ENCODE data around the gene PRKCA. TPM values are rescaled to one million over a fixed set of nuclear protein-coding genes. Genes with fewer than 3 reads are reported as not detected.

PRKCA gene
- total RNA-seq, 2 experiments from 2014 or later = 63.1 to 68.9 TPM

DNA sequence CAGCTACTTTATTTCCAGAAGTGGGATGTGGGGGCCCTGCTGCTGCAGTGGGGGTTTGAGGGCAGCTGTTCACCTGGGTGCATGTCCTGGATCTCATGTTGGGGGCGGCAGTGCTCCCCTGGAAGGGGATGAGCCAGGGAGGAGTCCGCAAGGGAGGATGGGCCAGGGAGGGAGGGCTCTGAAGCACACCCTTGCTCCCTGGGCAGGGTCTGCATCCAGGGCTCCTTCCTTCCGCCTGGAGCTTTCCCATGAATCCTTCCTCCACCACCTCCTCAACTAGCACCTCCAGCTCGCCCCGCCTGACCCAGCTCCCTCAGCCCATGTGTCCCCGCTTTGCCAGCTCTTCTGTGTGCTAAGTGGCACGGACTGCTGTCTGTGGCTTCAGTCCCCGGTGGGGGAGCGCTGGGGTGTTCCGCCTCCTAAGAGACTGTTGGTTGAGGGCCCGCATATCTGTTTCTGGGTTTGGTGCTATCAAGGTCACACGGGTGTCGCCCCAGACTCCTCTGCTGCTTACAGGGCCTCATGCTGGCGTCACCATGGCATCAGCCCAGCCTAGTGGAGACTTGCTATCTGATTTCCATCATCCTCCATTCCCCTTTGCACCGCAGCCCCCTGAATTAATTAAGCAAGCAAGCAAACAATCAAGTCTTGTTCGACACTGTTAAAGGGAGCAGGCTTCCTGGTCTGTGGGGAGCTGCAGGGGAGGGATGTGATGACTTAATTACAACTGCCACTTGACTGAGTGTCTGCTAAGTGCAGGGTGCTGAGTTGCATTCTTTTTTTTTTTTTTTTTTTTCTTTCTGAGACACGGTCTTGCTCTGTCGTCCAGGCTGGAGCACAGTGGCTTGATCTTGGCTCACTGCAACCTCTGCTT, 71.8 kb downstream of the PRKCA start:
- peak; percentile 51 for DNase-seq
- Mint-ChIP-seq H3K9me3 (ENCODE audit: low read depth) (no peaks in the 10 kb centered on the region), H3K36me3 (peaks cover 2% of the 10 kb centered on the region), H3K4me1 (peaks cover 29% of the 10 kb centered on the region), H3K4me3 (no peak overlapping the region), H3K27me3 (no peaks in the 10 kb centered on the region), H3K27ac (peak overlapping the region; percentile 75)
- CTCF ChIA-PET = interaction anchor here (0.7 kb wide), 1 partner anchor 193 kb away, joined by 3 read pairs; no protein-coding TSS in a partner anchor
- ATAC-seq = peak; percentile 64

GRCh38 chr17:66375121-66375520, 72.7 kb downstream of the PRKCA start:
- CTCF ChIA-PET = interaction anchor here (1.0 kb wide), 1 partner anchor 17 kb away, joined by 3 read pairs; no protein-coding TSS in a partner anchor
- peak overlapping the region; percentile 49 for H3K27ac Mint-ChIP-seq
- H3K36me3 Mint-ChIP-seq = peaks cover 2% of the 10 kb centered on the region
- peaks cover 25% of the 10 kb centered on the region for H3K4me1 Mint-ChIP-seq
- H3K9me3 Mint-ChIP-seq (ENCODE audit: low read depth) = no peaks in the 10 kb centered on the region
- ATAC-seq = no peak
- no peak overlapping the region for H3K4me3 Mint-ChIP-seq
- no peak for DNase-seq
- no peaks in the 10 kb centered on the region for H3K27me3 Mint-ChIP-seq

DNA sequence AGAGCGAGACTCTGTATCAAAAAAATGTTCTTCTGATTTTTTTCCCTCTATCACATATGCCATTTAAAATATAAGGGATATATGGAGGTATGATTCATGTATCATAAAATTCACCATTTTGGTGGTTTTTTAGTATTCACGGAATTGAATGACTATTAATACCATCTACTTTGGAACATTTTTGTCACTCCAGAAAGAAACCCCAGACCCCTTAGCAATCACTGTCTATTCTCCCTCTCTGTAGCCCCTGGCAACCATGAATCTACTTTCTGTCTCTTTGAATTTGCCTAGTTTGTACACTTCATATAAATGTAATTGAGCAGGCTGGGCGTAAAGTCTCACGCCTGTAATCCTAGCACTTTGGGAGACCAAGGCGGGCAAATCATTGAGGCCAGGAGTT, 75.9 kb downstream of the PRKCA start:
- ATAC-seq (no peak), DNase-seq (no peak)
- CTCF ChIA-PET = no interaction called here
- no peak overlapping the region for H3K4me3 Mint-ChIP-seq
- no peaks in the 10 kb centered on the region for H3K9me3 Mint-ChIP-seq (ENCODE audit: low read depth)
- no peak overlapping the region for H3K27ac Mint-ChIP-seq
- no peaks in the 10 kb centered on the region for H3K27me3 Mint-ChIP-seq
- H3K36me3 Mint-ChIP-seq = peaks cover 2% of the 10 kb centered on the region
- peaks cover 21% of the 10 kb centered on the region for H3K4me1 Mint-ChIP-seq

- Mint-ChIP-seq H3K27ac (no peak overlapping the region), H3K9me3 (ENCODE audit: low read depth) (no peaks in the 10 kb centered on the region), H3K36me3 (peaks cover 3% of the 10 kb centered on the region), H3K4me3 (no peak overlapping the region), H3K27me3 (no peaks in the 10 kb centered on the region), H3K4me1 (peaks cover 14% of the 10 kb centered on the region)
- no peak for ATAC-seq
- DNase-seq = no peak
- CTCF ChIA-PET = interaction anchor here (1.1 kb wide), 1 partner anchor 40 kb away, joined by 3 read pairs; no protein-coding TSS in a partner anchor
These were observed 77.1 kb downstream of the PRKCA start for GRCh38 chr17:66379544-66379943.

DNA sequence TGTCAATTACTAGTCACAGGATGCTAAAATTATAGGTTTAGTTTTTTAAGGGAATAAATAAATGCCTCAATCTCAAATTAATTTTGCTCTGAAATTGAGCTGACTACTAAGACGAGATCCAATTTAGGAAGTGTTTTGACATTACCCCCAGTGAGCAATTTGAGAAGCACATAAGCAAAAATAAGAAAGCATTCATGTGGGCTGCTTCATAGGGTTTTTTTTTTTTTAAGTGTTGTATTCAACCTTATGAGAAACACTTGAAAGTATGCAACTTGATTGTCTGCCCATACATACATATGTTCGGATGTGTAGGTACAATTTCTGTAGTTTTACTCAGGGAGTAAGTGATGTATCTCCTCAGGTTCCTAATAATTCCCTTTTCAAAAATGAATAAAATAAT, 77.6 kb downstream of the PRKCA start:
- no peaks in the 10 kb centered on the region for H3K27me3 Mint-ChIP-seq
- H3K9me3 Mint-ChIP-seq (ENCODE audit: low read depth) = no peaks in the 10 kb centered on the region
- ATAC-seq (no peak), DNase-seq (no peak)
- H3K27ac Mint-ChIP-seq = no peak overlapping the region
- H3K4me3 Mint-ChIP-seq = no peak overlapping the region
- CTCF ChIA-PET = interaction anchor here (1.1 kb wide), 1 partner anchor 41 kb away, joined by 3 read pairs; no protein-coding TSS in a partner anchor
- H3K4me1 Mint-ChIP-seq = peaks cover 12% of the 10 kb centered on the region
- H3K36me3 Mint-ChIP-seq = peaks cover 5% of the 10 kb centered on the region

GRCh38 chr17:66381701-66382362, 79.4 kb downstream of the PRKCA start:
- Mint-ChIP-seq H3K27me3 (no peaks in the 10 kb centered on the region), H3K4me1 (peaks cover 9% of the 10 kb centered on the region), H3K27ac (no peak overlapping the region), H3K9me3 (ENCODE audit: low read depth) (no peaks in the 10 kb centered on the region), H3K4me3 (no peak overlapping the region), H3K36me3 (peaks cover 12% of the 10 kb centered on the region)
- no peak for ATAC-seq
- DNase-seq = no peak
- CTCF ChIA-PET = interaction anchor here (1.1 to 1.5 kb wide), 3 partner anchors 11 to 185 kb away, joined by 3 to 4 read pairs (median 4); no protein-coding TSS in a partner anchor

- ATAC-seq (no peak), DNase-seq (no peak)
- H3K36me3 Mint-ChIP-seq = peaks cover 17% of the 10 kb centered on the region
- no peaks in the 10 kb centered on the region for H3K9me3 Mint-ChIP-seq (ENCODE audit: low read depth)
- no peak overlapping the region for H3K27ac Mint-ChIP-seq
- CTCF ChIA-PET = no interaction called here
- H3K27me3 Mint-ChIP-seq = no peaks in the 10 kb centered on the region
- peaks cover 10% of the 10 kb centered on the region for H3K4me1 Mint-ChIP-seq
- H3K4me3 Mint-ChIP-seq = no peak overlapping the region
These were observed 80.9 kb downstream of the PRKCA start for GRCh38 chr17:66383333-66383732.

DNA sequence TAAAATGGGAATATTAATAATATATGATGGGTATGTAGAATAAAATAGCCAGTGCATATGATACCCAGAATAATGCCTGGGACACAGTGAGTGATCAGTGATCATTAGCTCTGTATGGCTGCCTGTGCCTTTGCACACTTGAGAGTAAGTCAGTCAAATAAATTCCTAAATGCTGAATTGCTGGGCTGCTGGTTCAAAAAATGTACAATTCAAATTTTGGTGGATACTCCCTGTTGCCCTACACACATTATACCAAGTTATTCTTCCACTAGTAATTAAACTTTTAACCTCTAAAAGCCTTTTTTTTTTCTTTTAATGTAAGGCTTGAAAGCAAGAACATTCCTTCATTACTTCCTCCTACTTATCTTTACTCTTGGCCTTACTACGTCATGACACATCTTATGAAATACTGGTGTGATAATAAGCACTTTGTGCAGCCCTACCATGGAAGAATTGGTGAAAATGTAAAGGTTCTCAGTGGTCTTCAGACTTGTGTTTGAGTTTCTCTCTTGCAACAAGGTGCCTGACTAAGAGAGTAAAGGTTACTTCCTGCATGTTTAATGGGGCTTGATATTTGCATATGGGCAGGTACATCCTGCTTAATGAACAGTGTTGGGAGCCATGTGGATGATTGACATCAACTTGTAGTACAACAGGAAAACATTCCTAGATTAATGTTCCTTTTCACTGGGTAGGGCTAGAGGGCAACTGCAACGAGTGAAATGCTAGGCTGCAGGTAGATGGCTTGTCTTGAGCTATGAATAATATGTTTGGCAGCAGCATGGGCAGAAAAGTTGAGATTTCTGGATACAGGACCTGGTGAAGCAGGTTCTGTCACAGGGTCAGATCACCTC, 84.3 kb downstream of the PRKCA start:
- H3K9me3 Mint-ChIP-seq (ENCODE audit: low read depth) = no peaks in the 10 kb centered on the region
- CTCF ChIA-PET = no interaction called here

GRCh38 chr17:66387392-66387981, 85.1 kb downstream of the PRKCA start:
- H3K36me3 Mint-ChIP-seq = peaks cover 34% of the 10 kb centered on the region
- ATAC-seq = no peak
- H3K27ac Mint-ChIP-seq = no peak overlapping the region
- DNase-seq = no peak
- H3K27me3 Mint-ChIP-seq = no peaks in the 10 kb centered on the region
- CTCF ChIA-PET = interaction anchor here (1.1 kb wide), 1 partner anchor 66 kb away, joined by 3 read pairs; no protein-coding TSS in a partner anchor
- H3K4me1 Mint-ChIP-seq = peaks cover 10% of the 10 kb centered on the region
- no peaks in the 10 kb centered on the region for H3K9me3 Mint-ChIP-seq (ENCODE audit: low read depth)
- H3K4me3 Mint-ChIP-seq = no peak overlapping the region

More for the DNA sequence above, 84.3 kb downstream of the PRKCA start:
- Mint-ChIP-seq H3K27ac (no peak overlapping the region), H3K36me3 (peaks cover 34% of the 10 kb centered on the region), H3K27me3 (no peaks in the 10 kb centered on the region), H3K4me1 (peaks cover 6% of the 10 kb centered on the region), H3K4me3 (no peak overlapping the region)
- ATAC-seq (no peak), DNase-seq (no peak)

- Mint-ChIP-seq H3K36me3 (peaks cover 40% of the 10 kb centered on the region), H3K4me3 (no peak overlapping the region), H3K27me3 (no peaks in the 10 kb centered on the region), H3K4me1 (peaks cover 19% of the 10 kb centered on the region), H3K9me3 (ENCODE audit: low read depth) (peaks cover 5% of the 10 kb centered on the region), H3K27ac (no peak overlapping the region)
- CTCF ChIA-PET = interaction anchor here (1.0 to 1.3 kb wide), 3 partner anchors 10 to 21 kb away, joined by 3 to 4 read pairs (median 3); no protein-coding TSS in a partner anchor
- DNase-seq (no peak), ATAC-seq (no peak)
These were observed 90.5 kb downstream of the PRKCA start for GRCh38 chr17:66392783-66393437.

GRCh38 chr17:66395961-66396360, 93.5 kb downstream of the PRKCA start:
- peaks cover 47% of the 10 kb centered on the region for H3K4me1 Mint-ChIP-seq
- peaks cover 5% of the 10 kb centered on the region for H3K9me3 Mint-ChIP-seq (ENCODE audit: low read depth)
- CTCF ChIA-PET = no interaction called here
- H3K27me3 Mint-ChIP-seq = no peaks in the 10 kb centered on the region
- ATAC-seq (no peak), DNase-seq (no peak)
- no peak overlapping the region for H3K27ac Mint-ChIP-seq
- H3K36me3 Mint-ChIP-seq = peaks cover 34% of the 10 kb centered on the region
- no peak overlapping the region for H3K4me3 Mint-ChIP-seq

DNA sequence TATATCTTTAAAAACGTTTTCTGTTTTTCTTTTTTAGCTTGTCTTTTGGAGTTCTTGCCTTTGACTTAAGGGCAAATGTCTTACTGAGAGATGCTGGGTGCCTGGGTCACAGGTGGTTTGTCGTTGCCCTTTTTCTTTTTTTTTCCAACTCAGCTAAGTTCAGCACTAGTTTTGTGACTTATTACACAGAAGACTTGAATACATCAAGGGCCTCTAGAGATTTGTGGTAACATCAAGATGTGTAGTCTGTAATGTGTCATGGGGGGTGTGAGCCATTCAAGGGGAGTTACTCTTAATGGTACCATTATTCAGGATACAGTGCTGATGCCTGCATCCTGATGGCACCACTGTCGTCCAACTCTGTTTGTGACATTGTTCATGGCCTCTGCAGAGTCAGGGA, 95.1 kb downstream of the PRKCA start:
- Mint-ChIP-seq H3K27ac (peak overlapping the region; percentile 52), H3K36me3 (peaks cover 40% of the 10 kb centered on the region), H3K4me1 (peaks cover 56% of the 10 kb centered on the region), H3K27me3 (no peaks in the 10 kb centered on the region), H3K9me3 (ENCODE audit: low read depth) (peaks cover 5% of the 10 kb centered on the region), H3K4me3 (no peak overlapping the region)
- CTCF ChIA-PET = interaction anchor here (0.6 to 0.7 kb wide), 3 partner anchors 8 to 1372 kb away, joined by 3 read pairs; no protein-coding TSS in a partner anchor
- peak; percentile 41 for DNase-seq
- ATAC-seq = no peak

Measured in activated CD8-positive, alpha-beta memory T cell treated with anti-CD3 and anti-CD28 coated beads, Interleukin-2, amount 10 ng/mL, durations not matched to agents 7 days and 5 days (primary cell).